Keratinocyte (primary cell): ENCODE data around the gene WFIKKN1. TPM values are rescaled to one million over a fixed set of nuclear protein-coding genes. Genes with fewer than 3 reads are reported as not detected.

Source experiments
- DNase-seq: peaks from one replicate; pipeline ENCODE4 v3.0.0-alpha.2; 2011; ENCODE audit warnings: low read depth, missing footprints, low spot score
- FAIRE-seq: peaks from 2 replicates; lab custom pipeline; 2011; peaks lifted over from hg19 to GRCh38; lab: Jason Lieb, UNC
- H2AFZ ChIP-seq: 2 replicates; pipeline ENCODE4 v1.6.0; 2012; ENCODE audit warnings: low read length, control low read depth, inconsistent platforms; ENCODE audit not compliant: control insufficient read depth
- H3K27ac ChIP-seq: 2 replicates; pipeline ENCODE4 v1.5.1; 2011; ENCODE audit warnings: low read length; ENCODE audit not compliant: control insufficient read depth, insufficient read depth
- H3K27me3 ChIP-seq: 3 replicates; pipeline ENCODE4 v1.6.0; 2011; ENCODE audit warnings: low read length; ENCODE audit not compliant: control insufficient read depth, insufficient read depth; ENCODE audit errors: extremely low read depth
- H3K36me3 ChIP-seq, 2 experiments: 2 replicates in 1 of 2; 3 replicates in 1 of 2; pipeline ENCODE4 v1.5.1; 2011; ENCODE audit warnings: low read length in 2 of 2, mild to moderate bottlenecking in 1 of 2; ENCODE audit not compliant: control insufficient read depth in 2 of 2, insufficient read depth in 2 of 2; ENCODE audit errors: extremely low read depth in 1 of 2
- H3K4me1 ChIP-seq: 3 replicates; pipeline ENCODE4 v1.5.1; 2011; ENCODE audit warnings: low read length; ENCODE audit not compliant: control insufficient read depth, insufficient read depth; ENCODE audit errors: extremely low read depth
- H3K4me2 ChIP-seq: 3 replicates; pipeline ENCODE4 v1.6.0; 2011; ENCODE audit warnings: low read depth, low read length; ENCODE audit not compliant: control insufficient read depth, insufficient read depth; ENCODE audit errors: extremely low read depth
- H3K4me3 ChIP-seq, 3 experiments: fragments of 200-600 bp in 1 of 3; sonication (generic) in 1 of 3; 2 replicates in 2 of 3; 3 replicates in 1 of 3; pipeline ENCODE4 v1.5.1; 2011 to 2016; ENCODE audit warnings: low read length in 3 of 3, mild to moderate bottlenecking in 3 of 3, control low read depth in 2 of 3, inconsistent platforms in 1 of 3, low read depth in 1 of 3, mixed read lengths in 1 of 3, mixed run types in 1 of 3, moderate library complexity in 1 of 3; ENCODE audit not compliant: control insufficient read depth in 2 of 3, insufficient read depth in 2 of 3; ENCODE audit errors: extremely low read depth in 1 of 3
- H3K79me2 ChIP-seq: 2 replicates; pipeline ENCODE4 v1.6.0; 2012; ENCODE audit warnings: low read length; ENCODE audit not compliant: control insufficient read depth, insufficient read depth
- H3K9ac ChIP-seq: 3 replicates; pipeline ENCODE4 v1.6.0; 2011; ENCODE audit warnings: low read length; ENCODE audit not compliant: control insufficient read depth, insufficient read depth; ENCODE audit errors: extremely low read depth
- H3K9me1 ChIP-seq: 3 replicates; pipeline ENCODE4 v1.6.0; 2011; ENCODE audit warnings: low read length; ENCODE audit not compliant: control insufficient read depth, insufficient read depth; ENCODE audit errors: extremely low read depth
- H3K9me3 ChIP-seq: 2 replicates; pipeline ENCODE4 v1.5.1; 2012; ENCODE audit warnings: low read depth, low read length; ENCODE audit not compliant: control insufficient read depth
- H4K20me1 ChIP-seq: 3 replicates; pipeline ENCODE4 v1.6.0; 2011; ENCODE audit warnings: low read length; ENCODE audit not compliant: control insufficient read depth, insufficient read depth; ENCODE audit errors: extremely low read depth
- CTCF ChIP-seq, 3 experiments: IDR thresholded peaks in 1 of 3; conservative IDR thresholded peaks in 1 of 3; optimal IDR thresholded peaks in 1 of 3; 2 replicates in 2 of 3; 3 replicates in 1 of 3; pipeline versions ENCODE3 to v1.5.1; 2011; ENCODE audit warnings: low read length in 3 of 3, mild to moderate bottlenecking in 3 of 3, moderate library complexity in 2 of 3, control low read depth in 1 of 3, inconsistent platforms in 1 of 3; ENCODE audit not compliant: insufficient read depth in 2 of 3; ENCODE audit errors: extremely low read depth in 1 of 3
- EZH2 ChIP-seq: IDR thresholded peaks from one replicate; pipeline ENCODE4 v1.6.1; 2012; ENCODE audit warnings: inconsistent platforms, mild to moderate bottlenecking, low read length, moderate library complexity
- dilution Hi-C: fragments of 300-500 bp; cut with MboI; formaldehyde crosslinking; loops from one replicate; pipeline ENCODE4 v1.7.0; 2020; ENCODE audit warnings: low sequenced_read_pairs; ENCODE audit not compliant: extremely low pct_ligation_motif_present
- polyA plus RNA-seq, 5 experiments: library from polyadenylated mRNA; depleted of rRNA in 3 of 5; stranded (reverse) in 3 of 5; stranded (forward) in 1 of 5; unstranded in 1 of 5; fragments of >200 nt; gene quantifications; 1 replicate in 1 of 5; 2 replicates in 3 of 5; 3 replicates in 1 of 5; pipeline versions ENCODE4 v1.2.1 to v1.2.3, GENCODE V29; 2011 to 2012; ENCODE audit warnings: missing spikeins in 2 of 5, low read depth in 1 of 5, low replicate concordance in 1 of 5

The WFIKKN1 gene
- polyA plus RNA-seq, 1 donor (not counting 4 experiments of a cell fraction or from before 2014, with no cell fraction given): not detected

DNA sequence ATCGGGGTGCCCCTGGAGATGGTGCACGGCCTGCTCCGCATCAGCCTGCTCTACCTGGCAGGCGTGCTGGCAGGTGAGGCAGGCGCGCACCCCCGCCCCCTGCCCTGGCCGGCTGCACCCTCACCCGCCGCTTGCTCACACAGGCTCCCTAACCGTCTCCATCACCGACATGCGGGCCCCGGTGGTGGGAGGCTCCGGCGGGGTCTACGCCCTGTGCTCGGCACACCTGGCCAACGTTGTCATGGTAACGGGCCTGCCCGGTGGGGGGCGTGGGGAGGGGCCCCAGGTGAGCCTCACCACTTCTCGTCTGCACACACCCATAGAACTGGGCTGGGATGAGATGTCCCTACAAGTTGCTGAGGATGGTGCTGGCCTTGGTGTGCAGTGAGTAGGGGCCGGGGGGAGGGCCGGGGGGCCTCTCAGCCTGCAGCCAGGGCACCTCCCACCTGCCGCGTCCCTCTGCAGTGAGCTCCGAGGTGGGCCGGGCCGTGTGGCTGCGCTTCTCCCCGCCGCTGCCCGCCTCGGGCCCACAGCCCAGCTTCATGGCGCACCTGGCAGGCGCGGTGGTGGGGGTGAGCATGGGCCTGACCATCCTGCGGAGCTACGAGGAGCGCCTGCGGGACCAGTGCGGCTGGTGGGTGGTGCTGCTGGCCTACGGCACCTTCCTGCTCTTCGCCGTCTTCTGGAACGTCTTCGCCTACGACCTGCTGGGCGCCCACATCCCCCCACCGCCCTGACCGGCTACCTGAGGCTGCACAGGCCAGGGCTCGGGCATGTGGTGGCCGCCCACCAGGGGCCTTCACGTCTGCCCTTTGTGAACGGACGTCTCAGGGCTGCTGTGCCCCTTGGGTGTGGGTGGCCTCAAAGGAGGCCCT is 46.8 kb downstream of the WFIKKN1 start:
- dilution Hi-C loops: no loop called here
- H3K4me1 ChIP-seq: peaks cover 36% of the 10 kb centered on the region
- H3K9me3 ChIP-seq: no peaks in the 10 kb centered on the region
- peaks cover 13 to 22% of the 10 kb centered on the region in 2 experiments for H3K36me3 ChIP-seq
- H3K79me2 ChIP-seq: peaks cover 19% of the 10 kb centered on the region
- peaks cover 16% of the 10 kb centered on the region for H4K20me1 ChIP-seq
- DNase-seq (no peak), FAIRE-seq (no peak)
- H3K4me3 ChIP-seq: peak overlapping the region in 1 of 3 experiments; percentile 37
- TF ChIP-seq EZH2 (no peak), CTCF (optimal IDR thresholded peaks at IDR 0.05 in 1 of 3, IDR thresholded peaks at IDR 0.05 in 1 of 3, conservative IDR thresholded peaks at IDR 0.05 in 1 of 3; ENCODE audit: extremely low read depth in 1 of 3, insufficient read depth in 2 of 3, low read length in 3 of 3) (no peak)
- no peak overlapping the region for H2AFZ ChIP-seq
- H3K27me3 ChIP-seq: no peaks in the 10 kb centered on the region
- peak overlapping the region; percentile 79 for H3K4me2 ChIP-seq
- H3K9me1 ChIP-seq: no peaks in the 10 kb centered on the region
- peak overlapping the region; percentile 47 for H3K9ac ChIP-seq
- peak overlapping the region; percentile 14 for H3K27ac ChIP-seq

- dilution Hi-C loops: no loop called here
- Histone ChIP-seq H3K9ac (no peak overlapping the region), H3K27ac (no peak overlapping the region), H3K4me3 (no peak overlapping the region), H3K79me2 (peaks cover 26% of the 10 kb centered on the region), H3K4me2 (no peak overlapping the region), H3K27me3 (no peaks in the 10 kb centered on the region), H2AFZ (no peak overlapping the region), H4K20me1 (peaks cover 16% of the 10 kb centered on the region), H3K36me3 (peaks cover 16 to 20% of the 10 kb centered on the region in 2 experiments), H3K4me1 (peaks cover 44% of the 10 kb centered on the region), H3K9me1 (no peaks in the 10 kb centered on the region), H3K9me3 (no peaks in the 10 kb centered on the region)
- DNase-seq: no peak
- TF ChIP-seq CTCF (optimal IDR thresholded peaks at IDR 0.05 in 1 of 3, IDR thresholded peaks at IDR 0.05 in 1 of 3, conservative IDR thresholded peaks at IDR 0.05 in 1 of 3; ENCODE audit: extremely low read depth in 1 of 3, insufficient read depth in 2 of 3, low read length in 3 of 3) (no peak), EZH2 (no peak)
- FAIRE-seq: no peak
Measured at GRCh38 chr16:678209-678857, 47.5 kb downstream of the WFIKKN1 start.
